IMR-90 (cell line): ENCODE data around the gene NPFFR1. TPM values are rescaled to one million over a fixed set of nuclear protein-coding genes. Genes with fewer than 3 reads are reported as not detected.

Experiments
- ATAC-seq: fragments of 200-7000 bp; cut with Tn5 transposase; 2 replicates; pipeline ENCODE4 v1.9.1; 2020; ENCODE audit warnings: low read depth, mild to moderate bottlenecking, moderate library complexity
- BruUV-seq: library from RNA; stranded (reverse); fragments of 400-500 nt; replicated peaks from 2 replicates; lab custom pipeline; 2021; lab: Mats Ljungman, UMichigan
- CTCF ChIA-PET: fragments of 300-600 bp; formaldehyde crosslinking; extraction: SDS; loops from one replicate; lab custom pipeline; 2021; ENCODE audit warnings: antibody characterized with exemption; lab: Yijun Ruan, JAX
- POLR2A ChIA-PET: fragments of 300-600 bp; sonication (Branson Sonifier 250); formaldehyde crosslinking; loops from one replicate; lab custom pipeline; 2022; ENCODE audit warnings: antibody characterized with exemption; ENCODE audit not compliant: unreplicated experiment; lab: Charles Lee
- DNase-seq: peaks from one replicate; pipeline ENCODE4 v3.0.0; 2013
- H2AFZ ChIP-seq: replicated peaks from 2 replicates; pipeline ENCODE3; 2013; ENCODE audit warnings: low read length, mild to moderate bottlenecking; ENCODE audit not compliant: poor library complexity
- H2AK5ac ChIP-seq: 2 replicates; pipeline ENCODE4 v1.6.1; 2013; ENCODE audit warnings: low read depth, low read length, inconsistent platforms
- H2AK9ac ChIP-seq: replicated peaks from 2 replicates; pipeline ENCODE3; 2013; ENCODE audit warnings: mild to moderate bottlenecking, low read depth, low read length, moderate library complexity; ENCODE audit not compliant: poor library complexity
- H2BK120ac ChIP-seq: 2 replicates; pipeline ENCODE4 v1.6.1; 2013; ENCODE audit warnings: low read depth, low read length, inconsistent platforms
- H2BK15ac ChIP-seq: 3 replicates; pipeline ENCODE4 v1.6.1; 2013; ENCODE audit warnings: low read depth, low read length, inconsistent platforms
- H2BK20ac ChIP-seq: 2 replicates; pipeline ENCODE4 v1.6.1; 2013; ENCODE audit warnings: low read depth, mild to moderate bottlenecking, inconsistent platforms, low read length, moderate library complexity
- H2BK5ac ChIP-seq: 2 replicates; pipeline ENCODE4 v1.6.1; 2013; ENCODE audit warnings: mild to moderate bottlenecking, low read depth, low read length, inconsistent platforms; ENCODE audit not compliant: poor library complexity, severe bottlenecking
- H3K14ac ChIP-seq: replicated peaks from 2 replicates; pipeline ENCODE4 v1.6.1; 2013; ENCODE audit warnings: low read depth, low read length, inconsistent platforms
- H3K18ac ChIP-seq: 2 replicates; pipeline ENCODE4 v1.6.1; 2013; ENCODE audit warnings: low read depth, low read length, control low read depth
- H3K23ac ChIP-seq: 2 replicates; pipeline ENCODE4 v1.6.1; 2013; ENCODE audit warnings: low read depth, low read length, inconsistent platforms
- H3K27ac ChIP-seq: 2 replicates; pipeline ENCODE4 v1.5.1; 2013; ENCODE audit warnings: mild to moderate bottlenecking, control low read depth, low read length; ENCODE audit not compliant: insufficient read depth
- H3K27me3 ChIP-seq: 2 replicates; pipeline ENCODE4 v1.6.1; 2013; ENCODE audit warnings: low read length; ENCODE audit not compliant: control insufficient read depth, insufficient read depth
- H3K36me3 ChIP-seq: 2 replicates; pipeline ENCODE4 v1.6.1; 2013; ENCODE audit warnings: low read length, mixed read lengths; ENCODE audit not compliant: control insufficient read depth, insufficient read depth
- H3K4ac ChIP-seq: 2 replicates; pipeline ENCODE4 v1.6.1; 2013; ENCODE audit warnings: low read depth, low read length, inconsistent platforms
- H3K4me1 ChIP-seq: 2 replicates; pipeline ENCODE4 v1.6.1; 2013; ENCODE audit warnings: low read length, mixed read lengths; ENCODE audit not compliant: control insufficient read depth, insufficient read depth
- H3K4me2 ChIP-seq: 2 replicates; pipeline ENCODE4 v1.6.1; 2013; ENCODE audit warnings: low read depth, mild to moderate bottlenecking, control low read depth, low read length, moderate library complexity
- H3K4me3 ChIP-seq: 2 replicates; pipeline ENCODE4 v1.5.1; 2013; ENCODE audit warnings: low read depth, mild to moderate bottlenecking, control low read depth, low read length, moderate library complexity; ENCODE audit not compliant: insufficient read depth
- H3K56ac ChIP-seq: 2 replicates; pipeline ENCODE4 v1.6.1; 2013; ENCODE audit warnings: low read length, inconsistent platforms; ENCODE audit not compliant: insufficient read depth; ENCODE audit errors: extremely low read depth
- H3K79me1 ChIP-seq, 2 experiments: 2 replicates each; pipeline ENCODE4 v1.6.1; 2013; ENCODE audit warnings: low read length in 2 of 2, inconsistent platforms in 1 of 2, low read depth in 1 of 2
- H3K9ac ChIP-seq: 2 replicates; pipeline ENCODE4 v1.6.1; 2013; ENCODE audit warnings: low read depth, low read length, control low read depth
- H3K9me1 ChIP-seq: 2 replicates; pipeline ENCODE4 v1.6.1; 2013; ENCODE audit warnings: low read length, inconsistent platforms; ENCODE audit not compliant: insufficient read depth
- H3K9me3 ChIP-seq: 2 replicates; pipeline ENCODE4 v1.6.1; 2013; ENCODE audit warnings: low read length; ENCODE audit not compliant: control insufficient read depth, insufficient read depth
- H4K20me1 ChIP-seq: 2 replicates; pipeline ENCODE4 v1.6.1; 2013; ENCODE audit warnings: low read length, inconsistent platforms; ENCODE audit not compliant: insufficient read depth
- H4K5ac ChIP-seq: 2 replicates; pipeline ENCODE4 v1.6.1; 2013; ENCODE audit warnings: mild to moderate bottlenecking, low read depth, low read length, control low read depth
- H4K8ac ChIP-seq, 2 experiments: 2 replicates each; pipeline ENCODE4 v1.6.1; 2013; ENCODE audit warnings: low read depth in 2 of 2, low read length in 2 of 2, control low read depth in 1 of 2, inconsistent platforms in 1 of 2
- H4K91ac ChIP-seq: 2 replicates; pipeline ENCODE4 v1.6.1; 2013; ENCODE audit warnings: low read depth, low read length, inconsistent platforms; ENCODE audit not compliant: insufficient read depth
- BHLHE40 ChIP-seq: fragments of 150-350 bp; IDR thresholded peaks from 2 replicates; pipeline ENCODE4 v1.6.1; 2016; ENCODE audit warnings: mild to moderate bottlenecking, low read depth, low read length
- CEBPB ChIP-seq: IDR thresholded peaks from 2 replicates; pipeline ENCODE4 v1.6.1; 2012; ENCODE audit warnings: low read depth, low read length, improper control_type of control experiment
- CHD1 ChIP-seq: IDR thresholded peaks from 2 replicates; pipeline ENCODE4 v1.6.1; 2012; ENCODE audit warnings: low read depth, low read length, improper control_type of control experiment
- CTCF ChIP-seq: conservative IDR thresholded peaks from 2 replicates; pipeline ENCODE4 v1.5.1; 2012; ENCODE audit warnings: mild to moderate bottlenecking, low read depth, low read length, improper control_type of control experiment
- ELK1 ChIP-seq: fragments of 150-350 bp; IDR thresholded peaks from 2 replicates; pipeline ENCODE4 v1.6.1; 2016; ENCODE audit warnings: low read depth, mild to moderate bottlenecking, low read length, moderate library complexity, borderline replicate concordance
- FOS ChIP-seq: fragments of 150-350 bp; IDR thresholded peaks from 2 replicates; pipeline ENCODE4 v1.6.1; 2016; ENCODE audit warnings: low read depth, low read length
- MAFK ChIP-seq: IDR thresholded peaks from 2 replicates; pipeline ENCODE4 v1.6.1; 2012; ENCODE audit warnings: low read depth, low read length, improper control_type of control experiment
- MAZ ChIP-seq: IDR thresholded peaks from 2 replicates; pipeline ENCODE4 v1.6.1; 2012; ENCODE audit warnings: low read depth, mild to moderate bottlenecking, low read length, improper control_type of control experiment, moderate library complexity, borderline replicate concordance
- MXI1 ChIP-seq: IDR thresholded peaks from 2 replicates; pipeline ENCODE4 v1.6.1; 2012; ENCODE audit warnings: low read depth, mild to moderate bottlenecking, low read length, moderate library complexity, borderline replicate concordance
- NFE2L2 ChIP-seq: fragments of 150-350 bp; IDR thresholded peaks from 2 replicates; pipeline ENCODE4 v1.6.1; 2016; ENCODE audit warnings: low read depth, mild to moderate bottlenecking, low read length
- POLR2A ChIP-seq: IDR thresholded peaks from 2 replicates; pipeline ENCODE4 v1.6.1; 2012; ENCODE audit warnings: mild to moderate bottlenecking, low read depth, low read length
- RAD21 ChIP-seq: IDR thresholded peaks from 2 replicates; pipeline ENCODE4 v1.6.1; 2012; ENCODE audit warnings: low read length, improper control_type of control experiment
- RCOR1 ChIP-seq: IDR thresholded peaks from 2 replicates; pipeline ENCODE4 v1.6.1; 2012; ENCODE audit warnings: mild to moderate bottlenecking, low read length, improper control_type of control experiment; ENCODE audit not compliant: insufficient replicate concordance
- RFX5 ChIP-seq: IDR thresholded peaks from 2 replicates; pipeline ENCODE4 v1.8.0; 2012; ENCODE audit warnings: low read depth, mild to moderate bottlenecking, low read length, moderate library complexity
- SMC3 ChIP-seq: fragments of 150-350 bp; IDR thresholded peaks from 2 replicates; pipeline ENCODE4 v1.6.1; 2016; ENCODE audit warnings: low read depth, mild to moderate bottlenecking, antibody characterized with exemption, low read length, moderate library complexity
- USF2 ChIP-seq: fragments of 150-350 bp; IDR thresholded peaks from 2 replicates; pipeline ENCODE4 v1.6.1; 2017; ENCODE audit warnings: mild to moderate bottlenecking, antibody characterized with exemption, low read length, low read depth
- WGBS, 2 experiments: methylation state at CpG; one replicate each; pipeline versions ENCODE4 v1.1.5 to v1.1.7; 2013; ENCODE audit warnings: missing lambda C conversion rate in 2 of 2; ENCODE audit not compliant: insufficient read length in 1 of 2; ENCODE audit errors: extremely low coverage in 2 of 2; 5-methylcytosine and 5-hydroxymethylcytosine counted together
- dilution Hi-C: fragments of 300-500 bp; cut with HindIII; formaldehyde crosslinking; loops from one replicate; pipeline ENCODE4 v1.14.3; 2018; ENCODE audit warnings: low sequenced_read_pairs; ENCODE audit not compliant: unreplicated experiment
- in situ Hi-C: fragments of 300-500 bp; cut with MboI; formaldehyde crosslinking; loops from 3 replicates; pipeline ENCODE4 v1.14.3; 2019; ENCODE audit warnings: low sequenced_read_pairs, inconsistent platforms, mixed read lengths
- intact Hi-C: fragments of 100-400 bp; cut with micrococcal nuclease; formaldehyde crosslinking; loops from 2 replicates; pipeline ENCODE4 v1.10.0; 2022
- polyA plus RNA-seq, 3 experiments: library from polyadenylated mRNA; depleted of rRNA; stranded (reverse); fragments of >200 nt; gene quantifications; 2 replicates each; pipeline ENCODE4 v1.2.3, GENCODE V29; 2012; ENCODE audit warnings: low replicate concordance in 1 of 3
- total RNA-seq: library from RNA; depleted of rRNA; stranded (reverse); fragments of >200 nt; gene quantifications from 2 replicates; pipeline ENCODE4 v1.2.3, GENCODE V29; 2012

NPFFR1 gene
- total and polyA plus RNA-seq, 2 of the 4 experiments (the other 2 are of a cell fraction): not detected

GRCh38 chr10:70297224-70297623 lies 13.4 kb upstream of the NPFFR1 start:
- dilution Hi-C loops: no loop called here
- H2BK15ac ChIP-seq: no peak overlapping the region
- peaks cover 2% of the 10 kb centered on the region; the same call in 1 of the 2 replicates for H3K4me1 ChIP-seq
- no TSS peak for BruUV-seq
- H3K27ac ChIP-seq: no peak overlapping the region
- ATAC-seq (no peak), DNase-seq (no peak)
- peaks cover 4% of the 10 kb centered on the region; the same call in 1 of the 2 replicates for H3K36me3 ChIP-seq
- ChIA-PET POLR2A (no interaction called here), CTCF (no interaction called here)
- no CpG with 5 or more reads among the region's 5 CpGs for WGBS, 2 experiments
- H3K4me2 ChIP-seq: no peak overlapping the region
- H4K5ac ChIP-seq: no peak overlapping the region
- H3K9ac ChIP-seq: no peak overlapping the region
- H2AK9ac ChIP-seq: no peak overlapping the region
- H3K18ac ChIP-seq: no peak overlapping the region
- H2BK120ac ChIP-seq: no peak overlapping the region
- H3K4me3 ChIP-seq: no peak overlapping the region
- H4K20me1 ChIP-seq: no peaks in the 10 kb centered on the region; the same call in 1 of the 2 replicates
- H4K8ac ChIP-seq: no peak overlapping the region
- H3K79me1 ChIP-seq: no peaks in the 10 kb centered on the region
- in situ Hi-C loops: no loop called here
- H3K56ac ChIP-seq: no peak overlapping the region
- H3K27me3 ChIP-seq: no peaks in the 10 kb centered on the region
- no peak overlapping the region for H3K23ac ChIP-seq
- H3K4ac ChIP-seq: no peak overlapping the region
- H2AFZ ChIP-seq: no peak overlapping the region
- TF ChIP-seq RFX5 (no peak), RCOR1 (no peak), MXI1 (no peak), POLR2A (no peak), CTCF (no peak), MAFK (no peak), ELK1 (no peak), NFE2L2 (no peak), USF2 (no peak), CHD1 (no peak), FOS (no peak), CEBPB (no peak), BHLHE40 (no peak), MAZ (no peak), RAD21 (no peak), SMC3 (no peak)
- H4K91ac ChIP-seq: no peak overlapping the region
- no peak overlapping the region for H2AK5ac ChIP-seq
- H2BK5ac ChIP-seq: no peak overlapping the region
- intact Hi-C loops: no loop called here
- no peak overlapping the region for H3K14ac ChIP-seq
- no peak overlapping the region for H2BK20ac ChIP-seq
- H3K9me3 ChIP-seq: no peaks in the 10 kb centered on the region
- H3K9me1 ChIP-seq: peaks cover 10% of the 10 kb centered on the region
